Renal pelvis (tissue), 4 donors: ENCODE results near the gene RALGPS1. TPM values are rescaled to one million over a fixed set of nuclear protein-coding genes. Genes with fewer than 3 reads are reported as not detected.

Source experiments
- DNase-seq: peaks from one replicate; pipeline ENCODE4 v3.0.0-alpha.2; 2013
- polyA plus RNA-seq, 3 donors: library from polyadenylated mRNA; unstranded; fragments of 120-200 nt; gene quantifications; one replicate each; pipeline ENCODE4 v1.2.1, GENCODE V29; 2013; ENCODE audit not compliant: insufficient read length in 3 of 3

Gene RALGPS1
- polyA plus RNA-seq, 3 donors = 22.9 to 32.5 (median 28.4) TPM

DNA sequence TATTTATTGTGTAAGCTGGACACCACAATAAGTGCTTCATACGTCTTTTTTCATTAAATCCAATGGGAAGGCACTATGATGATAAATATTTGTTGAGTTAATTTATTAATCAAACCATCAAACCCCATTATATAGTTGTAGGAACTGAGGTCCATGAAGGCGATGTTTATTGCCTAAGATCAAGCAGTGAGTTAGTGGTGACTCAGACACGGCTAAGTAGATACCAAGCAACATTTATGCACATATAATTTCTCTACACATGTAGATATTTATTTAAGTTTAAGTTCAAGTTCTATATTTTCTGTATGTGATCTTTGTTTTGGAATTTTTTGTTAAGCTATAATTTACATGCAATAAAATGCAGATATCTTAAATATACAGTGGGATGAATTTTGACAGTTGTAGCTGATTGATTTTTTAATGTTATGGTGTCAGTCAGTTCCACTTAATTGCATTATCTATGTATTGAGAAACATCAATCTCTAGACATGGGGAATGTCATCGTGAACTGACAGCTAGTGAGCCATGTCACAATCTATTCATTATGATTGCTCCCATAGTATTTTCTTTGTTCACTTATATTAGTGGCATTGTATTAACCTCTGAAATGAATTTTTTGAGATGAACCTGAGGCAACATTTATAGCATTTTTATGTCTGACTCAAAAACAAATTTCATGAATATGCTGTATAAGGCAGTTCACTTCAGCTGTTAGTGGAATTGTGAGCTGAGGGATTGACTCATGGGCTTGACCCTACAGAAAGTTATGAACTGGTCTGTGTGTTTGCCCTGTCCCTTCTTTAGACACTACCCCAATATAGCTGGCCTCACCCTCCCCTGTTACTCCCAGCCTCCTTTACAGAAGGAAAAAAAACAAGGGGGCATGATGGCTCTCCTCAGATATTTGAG lies 338.1 kb downstream of the RALGPS1 start:
- no peak for DNase-seq

DNA sequence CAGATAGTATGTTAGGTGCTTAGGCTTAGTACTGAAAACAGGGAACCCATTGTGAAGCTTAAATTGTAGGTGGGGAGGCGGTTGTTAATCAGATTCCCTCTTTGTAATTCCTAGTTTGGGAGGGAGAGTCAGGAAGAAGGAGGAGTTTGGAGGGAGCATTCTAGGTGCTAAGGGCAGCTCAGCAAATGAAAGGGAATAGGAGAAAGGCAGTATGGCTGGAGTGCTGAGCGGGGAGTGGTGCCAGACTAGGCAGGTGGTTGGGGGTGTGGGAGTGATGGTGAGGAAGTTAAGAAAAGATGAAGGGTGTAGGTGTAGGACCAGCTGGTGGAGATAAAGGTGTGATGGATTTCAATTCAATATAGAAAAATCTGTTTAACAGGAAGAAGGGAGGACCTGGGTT lies 338.9 kb downstream of the RALGPS1 start:
- no peak for DNase-seq

DNA sequence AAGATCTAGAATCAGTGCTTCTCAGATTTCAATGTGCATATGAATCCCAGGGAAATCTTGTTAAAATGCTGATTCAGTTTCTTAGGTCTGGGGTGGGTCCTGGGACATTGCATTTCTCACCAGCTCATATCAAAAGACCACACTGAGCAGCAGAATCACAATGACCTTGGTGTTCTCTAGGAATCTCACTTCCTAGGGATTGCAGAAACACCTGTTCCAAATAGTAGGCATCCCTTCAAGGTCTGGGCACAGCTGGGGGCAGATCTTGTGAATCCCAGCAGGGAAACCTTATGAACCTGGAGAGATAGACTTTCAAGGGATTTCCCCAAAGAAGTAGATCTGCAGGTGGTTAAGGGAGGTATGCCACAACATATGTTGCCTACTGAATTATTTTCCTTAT lies 341.1 kb downstream of the RALGPS1 start:
- no peak for DNase-seq

DNA sequence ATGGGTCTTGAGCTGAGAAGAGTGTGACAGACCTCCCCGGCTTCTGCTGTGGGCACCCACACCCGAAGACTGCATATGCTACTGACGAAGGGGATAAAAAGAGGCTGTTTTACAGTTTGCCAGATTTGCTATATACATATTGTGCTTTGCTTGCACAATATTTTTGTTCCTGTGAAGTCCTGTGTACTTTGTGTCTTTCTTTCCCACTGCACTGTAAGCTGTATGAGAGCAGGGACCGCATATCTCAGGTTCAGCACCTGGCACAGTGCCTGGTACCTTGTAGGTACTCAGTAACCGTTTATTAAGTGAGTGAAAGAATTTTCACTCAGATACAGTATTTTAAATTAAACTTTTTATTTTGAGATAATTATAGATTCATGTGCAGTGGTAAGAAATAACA lies 341.7 kb downstream of the RALGPS1 start:
- no peak for DNase-seq

DNA sequence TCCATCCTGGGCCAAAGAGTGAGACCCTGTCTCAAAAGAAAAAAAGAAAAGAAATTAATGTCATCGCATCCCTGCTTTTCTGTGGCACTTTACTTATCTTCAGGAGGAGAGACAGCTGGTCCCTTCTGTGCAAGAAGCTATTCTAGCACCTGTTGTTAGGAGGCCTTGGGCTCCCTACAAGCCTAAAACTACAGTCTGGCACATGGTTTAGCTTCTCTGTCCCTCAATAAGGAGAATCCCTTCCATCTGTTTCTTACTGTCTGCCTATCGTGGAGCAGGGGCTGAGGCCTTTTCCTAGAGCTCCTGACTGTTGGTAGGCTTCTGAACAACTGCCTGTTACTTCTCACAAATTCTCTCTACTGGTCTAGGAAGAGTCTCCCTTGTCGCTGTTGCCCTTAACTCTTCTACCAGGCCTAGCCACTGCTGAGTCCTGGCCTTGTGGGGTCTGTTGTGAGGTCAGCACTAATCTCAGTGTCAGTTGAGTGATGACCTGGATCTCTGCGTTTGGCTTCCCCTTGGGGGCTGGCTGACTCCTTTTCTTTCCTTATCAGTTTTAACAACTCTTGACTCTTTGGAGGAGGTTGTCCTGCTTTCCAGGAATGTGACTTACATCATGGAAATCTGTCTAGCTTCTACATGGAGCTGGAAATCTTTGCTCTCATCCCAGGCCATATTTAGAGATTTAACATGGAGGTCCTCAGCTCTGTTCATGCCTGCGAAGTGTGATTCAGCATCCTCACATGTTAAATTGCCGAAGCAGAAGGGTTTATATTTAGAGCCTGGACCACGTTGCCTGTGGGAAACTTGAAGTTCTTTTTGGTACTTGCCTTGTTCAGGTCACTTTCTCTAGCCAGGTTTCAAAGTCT lies 344.3 kb downstream of the RALGPS1 start:
- DNase-seq = no peak

GRCh38 chr9:127262602-127263001 lies 348.0 kb downstream of the RALGPS1 start:
- DNase-seq = no peak

- DNase-seq = no peak
These were observed 348.7 kb downstream of the RALGPS1 start for GRCh38 chr9:127263237-127263636.

DNA sequence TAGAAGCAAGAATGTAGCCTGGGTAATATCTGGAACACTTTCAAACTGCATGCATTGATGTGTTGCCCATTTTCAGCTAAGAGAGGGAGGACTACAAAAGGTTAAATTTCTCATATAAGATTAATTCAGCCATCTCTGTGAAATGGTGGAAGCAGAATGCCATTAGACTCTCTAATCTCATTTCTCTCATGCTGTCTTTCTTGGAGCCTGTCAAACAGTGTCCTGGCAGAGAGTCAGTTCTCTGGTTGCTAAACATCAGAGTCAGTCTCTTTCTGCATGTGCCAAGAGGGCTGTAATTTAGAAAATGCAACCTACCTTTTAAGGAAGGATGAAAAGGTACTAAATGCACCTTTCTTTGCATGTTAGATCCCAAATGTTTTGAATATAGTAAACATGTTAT lies 349.1 kb downstream of the RALGPS1 start:
- DNase-seq = no peak

DNA sequence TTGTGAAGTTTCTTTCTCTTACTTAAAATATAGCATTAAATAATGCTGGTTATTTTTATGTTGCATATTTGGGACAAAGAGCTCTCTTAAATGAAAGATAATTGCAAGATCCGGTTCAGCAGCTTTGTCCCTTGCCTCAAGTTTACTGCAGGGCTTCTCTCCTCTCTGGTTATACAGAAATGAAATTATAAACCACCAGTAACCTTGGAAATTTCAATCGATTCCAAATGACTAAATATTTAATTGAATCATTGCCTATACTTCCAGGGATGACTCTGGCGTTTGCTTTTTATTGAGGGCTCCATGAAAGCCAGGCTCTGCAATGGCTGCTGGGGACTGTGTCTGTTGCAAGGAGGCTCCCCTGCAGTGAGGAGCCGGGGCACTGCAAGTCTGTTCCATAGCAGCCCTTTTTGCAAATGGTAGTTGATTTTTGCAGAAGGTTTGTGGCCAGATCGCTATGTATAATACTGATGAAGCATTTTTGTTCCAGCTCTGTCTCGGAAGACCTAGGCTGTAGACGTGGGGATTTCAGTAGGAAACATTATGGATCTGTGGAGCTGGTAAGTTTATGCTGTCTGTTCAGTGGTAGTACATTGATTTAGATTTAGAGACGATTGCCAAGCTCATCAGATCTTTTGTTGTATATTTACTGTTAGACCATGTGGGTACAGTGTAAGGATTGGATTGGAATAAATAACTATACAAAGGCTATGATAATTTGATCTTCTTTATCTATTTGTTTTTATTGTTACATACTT lies 350.1 kb downstream of the RALGPS1 start, which contains the start of gene GARNL3:
Gene GARNL3, plus strand, starts transcription at position 313 of the 758 bp plus-strand sequence. Its CDS starts 104 bp downstream, at position 417.
- DNase-seq = no peak

- no peak for DNase-seq
These were observed 353.4 kb downstream of the RALGPS1 start for GRCh38 chr9:127267793-127268525.

GRCh38 chr9:127269449-127269848 lies 354.9 kb downstream of the RALGPS1 start:
- no peak for DNase-seq

Other genes with a start within 250 kb of the RALGPS1 start
- 10 to 100 TPM; 10.5 to 18.8 (median 14.3) TPM for gene ZBTB43, start 109.7 kb upstream of the RALGPS1 start, polyA plus RNA-seq
- gene ZBTB34, start 54.1 kb upstream of the RALGPS1 start, polyA plus RNA-seq = 10 to 100 TPM; 18.6 to 20.5 (median 20.2) TPM
- 10 to 100 TPM in 1 of 3 donors, 1 to 10 TPM in 2; 6.8 to 10.1 (median 8.3) TPM for gene ANGPTL2, start 207.9 kb downstream of the RALGPS1 start, polyA plus RNA-seq